Spleen (tissue), 11 donors: ENCODE data around the gene MYRF. TPM values are rescaled to one million over a fixed set of nuclear protein-coding genes. Genes with fewer than 3 reads are reported as not detected.

Experiments used
- DNase-seq: peaks from one replicate; pipeline ENCODE4 v3.0.0-alpha.2; 2020
- H3K27ac ChIP-seq, 8 donors: fragments of 200-600 bp; sonication (generic) in 7 of 8; 1 replicate in 4 of 8; 2 replicates in 4 of 8; pipeline versions ENCODE4 v1.5.0 to v1.8.0; 2016 to 2021; ENCODE audit warnings: inconsistent platforms in 4 of 8, mild to moderate bottlenecking in 4 of 8, moderate library complexity in 1 of 8
- H3K27me3 ChIP-seq, 7 donors: fragments of 200-600 bp; sonication (generic) in 6 of 7; replicated peaks in 1 of 7; 1 replicate in 4 of 7; 2 replicates in 3 of 7; pipeline versions ENCODE4 v1.5.0 to v1.8.0; 2016 to 2021; ENCODE audit warnings: inconsistent platforms in 3 of 7, mild to moderate bottlenecking in 1 of 7
- H3K36me3 ChIP-seq, 6 donors: fragments of 200-600 bp; sonication (generic) in 5 of 6; 1 replicate in 4 of 6; 2 replicates in 2 of 6; pipeline versions ENCODE4 v1.5.0 to v1.8.0; 2016 to 2021; ENCODE audit warnings: inconsistent platforms in 2 of 6
- H3K4me1 ChIP-seq, 6 donors: fragments of 200-600 bp; sonication (generic) in 5 of 6; 1 replicate in 3 of 6; 2 replicates in 3 of 6; pipeline versions ENCODE4 v1.5.0 to v1.8.0; 2016 to 2021; ENCODE audit warnings: inconsistent platforms in 3 of 6
- H3K4me3 ChIP-seq, 8 donors: fragments of 200-600 bp; sonication (generic) in 7 of 8; 1 replicate in 4 of 8; 2 replicates in 4 of 8; pipeline versions ENCODE4 v1.5.0 to v1.8.0; 2016 to 2021; ENCODE audit warnings: inconsistent platforms in 4 of 8, mild to moderate bottlenecking in 4 of 8, moderate library complexity in 2 of 8
- H3K9me3 ChIP-seq, 8 donors: fragments of 200-600 bp; sonication (generic) in 7 of 8; 1 replicate in 4 of 8; 2 replicates in 4 of 8; pipeline versions ENCODE4 v1.5.0 to v1.8.0; 2016 to 2021; ENCODE audit warnings: inconsistent platforms in 4 of 8
- POLR2A ChIP-seq, 3 donors: fragments of 450-650 bp; IDR thresholded peaks; one replicate each; pipeline ENCODE4 v1.5.1; 2017; ENCODE audit warnings: antibody characterized with exemption in 3 of 3, mild to moderate bottlenecking in 1 of 3
- POLR2AphosphoS5 ChIP-seq, 3 donors: sonication (generic); formaldehyde crosslinking; IDR thresholded peaks; one replicate each; pipeline ENCODE4 v1.5.1; 2017; ENCODE audit warnings: antibody characterized with exemption in 3 of 3
- WGBS, 5 donors: extraction: QIAGEN DNeasy Blood & Tissue Kit in 3 of 5; methylation state at CpG; one replicate each; pipeline versions ENCODE4 v1.1.5 to v1.1.7; 2013 to 2018; 5-methylcytosine and 5-hydroxymethylcytosine counted together
- intact Hi-C: fragments of 100-400 bp; cut with DNase I; formaldehyde crosslinking; loops from one replicate; pipeline ENCODE4 v1.15.0; 2023; ENCODE audit warnings: low total_unique reads
- polyA plus RNA-seq, 3 donors: library from polyadenylated mRNA; stranded (reverse); fragments of 200-250 nt; gene quantifications; one replicate each; pipeline ENCODE4 v1.2.1, GENCODE V29; 2013
- total RNA-seq, 7 donors: library from RNA; depleted of rRNA in 3 of 7; stranded (reverse); fragments of >200 nt in 3 of 7; fragmentation: NEBNext Ultra II Directional in 4 of 7; extraction: Animal tissue kit (Norgen Biotek cat#: 25700) in 4 of 7; gene quantifications; one replicate each; pipeline versions ENCODE4 v1.1.0 to v1.2.1, GENCODE V29; 2016 to 2021
- TF ChIP-seq, protein P1 (sequence below), 11 experiments: fragments of 200-600 bp in 7 of 11; fragments of 450-650 bp in 4 of 11; sonication (generic) in 4 of 11; IDR thresholded peaks in 8 of 11; conservative IDR thresholded peaks in 3 of 11; 1 replicate in 7 of 11; 2 replicates in 4 of 11; pipeline versions ENCODE4 v1.4.0 to v1.8.0; 2016 to 2021; ENCODE audit warnings: antibody characterized with exemption in 11 of 11, inconsistent platforms in 4 of 11, mild to moderate bottlenecking in 1 of 11
- donor health status: healthy with polysubstance abuse.
- donor health status: DM: no; HTN: no; CAD: no; lungs with moderate emphysema.
- donor health status: DM: no; HTN: no; CAD: no.
- donor health status: Bipolar disorder and iron deficiency.
- donor health status: healthy.
- donor health status: DM: no; HTN: no; CAD: no.
- donor health status: DM: yes; HTN: yes; CAD: no.

MYRF gene
- total and polyA plus RNA-seq, 10 donors = 0.15 to 1.5 (median 0.55) TPM

DNA sequence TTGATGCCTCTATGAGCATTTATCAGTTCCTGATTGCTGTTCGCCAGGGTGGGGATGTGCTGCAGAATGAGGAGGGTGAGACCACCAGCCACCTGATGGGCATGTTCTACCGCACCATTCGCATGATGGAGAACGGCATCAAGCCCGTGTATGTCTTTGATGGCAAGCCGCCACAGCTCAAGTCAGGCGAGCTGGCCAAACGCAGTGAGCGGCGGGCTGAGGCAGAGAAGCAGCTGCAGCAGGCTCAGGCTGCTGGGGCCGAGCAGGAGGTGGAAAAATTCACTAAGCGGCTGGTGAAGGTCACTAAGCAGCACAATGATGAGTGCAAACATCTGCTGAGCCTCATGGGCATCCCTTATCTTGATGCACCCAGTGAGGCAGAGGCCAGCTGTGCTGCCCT is 43.0 kb downstream of the MYRF start:
- TF ChIP-seq POLR2AphosphoS5 (IDR thresholded peaks at IDR 0.05) = no peak
- no peak for TF ChIP-seq POLR2A (IDR thresholded peaks at IDR 0.05)
- TF ChIP-seq, protein P1, sequence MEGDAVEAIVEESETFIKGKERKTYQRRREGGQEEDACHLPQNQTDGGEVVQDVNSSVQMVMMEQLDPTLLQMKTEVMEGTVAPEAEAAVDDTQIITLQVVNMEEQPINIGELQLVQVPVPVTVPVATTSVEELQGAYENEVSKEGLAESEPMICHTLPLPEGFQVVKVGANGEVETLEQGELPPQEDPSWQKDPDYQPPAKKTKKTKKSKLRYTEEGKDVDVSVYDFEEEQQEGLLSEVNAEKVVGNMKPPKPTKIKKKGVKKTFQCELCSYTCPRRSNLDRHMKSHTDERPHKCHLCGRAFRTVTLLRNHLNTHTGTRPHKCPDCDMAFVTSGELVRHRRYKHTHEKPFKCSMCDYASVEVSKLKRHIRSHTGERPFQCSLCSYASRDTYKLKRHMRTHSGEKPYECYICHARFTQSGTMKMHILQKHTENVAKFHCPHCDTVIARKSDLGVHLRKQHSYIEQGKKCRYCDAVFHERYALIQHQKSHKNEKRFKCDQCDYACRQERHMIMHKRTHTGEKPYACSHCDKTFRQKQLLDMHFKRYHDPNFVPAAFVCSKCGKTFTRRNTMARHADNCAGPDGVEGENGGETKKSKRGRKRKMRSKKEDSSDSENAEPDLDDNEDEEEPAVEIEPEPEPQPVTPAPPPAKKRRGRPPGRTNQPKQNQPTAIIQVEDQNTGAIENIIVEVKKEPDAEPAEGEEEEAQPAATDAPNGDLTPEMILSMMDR (IDR thresholded peaks at IDR 0.05 in 8 of 11, conservative IDR thresholded peaks at IDR 0.05 in 3 of 11) = no peak
- H3K4me3 ChIP-seq = no peak overlapping the region
- H3K27me3 ChIP-seq = no peaks in the 10 kb centered on the region
- no peaks in the 10 kb centered on the region for H3K9me3 ChIP-seq
- H3K27ac ChIP-seq = no peak overlapping the region
- peaks cover 0 to 26% (median 8%) of the 10 kb centered on the region in 6 donors for H3K36me3 ChIP-seq
- peaks cover 10 to 60% (median 33%) of the 10 kb centered on the region in 6 donors for H3K4me1 ChIP-seq
- DNase-seq = peak; percentile 58
- intact Hi-C loops = loop anchor here (5.0 to 10.0 kb wide), 3 partner anchors 99 to 312 kb away; partner anchors contain the start of gene FADS3
- 82 to 92% (median 88%) methylated on average over 6 to 12 of the region's 12 CpGs for whole genome bisulfite sequencing, 5 donors

DNA sequence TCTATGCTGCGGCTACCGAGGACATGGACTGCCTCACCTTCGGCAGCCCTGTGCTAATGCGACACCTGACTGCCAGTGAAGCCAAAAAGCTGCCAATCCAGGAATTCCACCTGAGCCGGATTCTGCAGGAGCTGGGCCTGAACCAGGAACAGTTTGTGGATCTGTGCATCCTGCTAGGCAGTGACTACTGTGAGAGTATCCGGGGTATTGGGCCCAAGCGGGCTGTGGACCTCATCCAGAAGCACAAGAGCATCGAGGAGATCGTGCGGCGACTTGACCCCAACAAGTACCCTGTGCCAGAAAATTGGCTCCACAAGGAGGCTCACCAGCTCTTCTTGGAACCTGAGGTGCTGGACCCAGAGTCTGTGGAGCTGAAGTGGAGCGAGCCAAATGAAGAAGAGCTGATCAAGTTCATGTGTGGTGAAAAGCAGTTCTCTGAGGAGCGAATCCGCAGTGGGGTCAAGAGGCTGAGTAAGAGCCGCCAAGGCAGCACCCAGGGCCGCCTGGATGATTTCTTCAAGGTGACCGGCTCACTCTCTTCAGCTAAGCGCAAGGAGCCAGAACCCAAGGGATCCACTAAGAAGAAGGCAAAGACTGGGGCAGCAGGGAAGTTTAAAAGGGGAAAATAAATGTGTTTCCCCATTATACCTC is 43.6 kb downstream of the MYRF start:
- Histone ChIP-seq H3K4me1 (peaks cover 10 to 55% (median 30%) of the 10 kb centered on the region in 6 donors), H3K27ac (no peak overlapping the region), H3K9me3 (no peaks in the 10 kb centered on the region), H3K27me3 (no peaks in the 10 kb centered on the region), H3K36me3 (peaks cover 0 to 25% (median 8%) of the 10 kb centered on the region in 6 donors), H3K4me3 (no peak overlapping the region)
- 93 to 96% (median 94%) methylated on average over 14 to 18 of the region's 18 CpGs for WGBS, 5 donors
- DNase-seq = no peak
- intact Hi-C loops = loop anchor here (5.0 to 10.0 kb wide), 3 partner anchors 99 to 311 kb away; partner anchors contain the start of gene FADS3
- TF ChIP-seq, protein P1 (IDR thresholded peaks at IDR 0.05 in 8 of 11, conservative IDR thresholded peaks at IDR 0.05 in 3 of 11) = no peak
- TF ChIP-seq POLR2AphosphoS5 (IDR thresholded peaks at IDR 0.05) = no peak

DNA sequence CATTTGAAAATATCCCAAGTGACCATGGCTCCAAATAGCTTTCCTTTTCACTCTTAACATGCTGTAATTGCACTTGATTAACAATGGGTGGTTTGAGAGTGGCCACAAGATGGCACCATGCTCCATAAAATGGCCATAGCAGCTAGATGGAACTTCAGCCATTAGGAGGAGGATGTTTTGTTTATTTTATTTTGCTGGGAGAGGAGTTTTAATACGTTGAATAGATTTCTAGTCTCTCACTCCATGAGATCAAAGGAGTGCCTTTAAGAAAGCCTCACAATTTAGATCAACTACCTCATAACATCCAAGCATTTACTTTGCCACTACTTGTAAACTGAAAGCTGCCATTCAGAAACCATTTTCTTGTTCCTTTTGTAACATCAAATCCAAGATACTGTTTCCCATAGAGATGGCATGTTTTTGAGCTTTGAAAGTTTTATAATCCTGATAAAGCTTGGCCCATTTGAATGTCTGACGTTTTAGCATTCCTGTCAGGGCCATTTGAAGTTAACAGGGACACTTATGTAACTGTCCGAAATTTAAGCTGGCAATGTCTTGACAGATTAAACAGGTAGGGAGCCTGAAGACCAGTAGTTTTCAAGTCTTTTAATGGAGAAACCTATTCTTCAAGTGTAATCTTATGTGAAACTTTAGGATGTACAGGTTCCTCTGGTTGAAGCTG is 45.0 kb downstream of the MYRF start:
- peaks cover 0 to 38% (median 8%) of the 10 kb centered on the region in 6 donors for H3K36me3 ChIP-seq
- TF ChIP-seq POLR2AphosphoS5 (IDR thresholded peaks at IDR 0.05) = no peak
- TF ChIP-seq, protein P1 (IDR thresholded peaks at IDR 0.05 in 8 of 11, conservative IDR thresholded peaks at IDR 0.05 in 3 of 11) = peak; percentile 77 to 93 (median 85)
- peak overlapping the region in 1 of 8 donors; percentile 18 for H3K27ac ChIP-seq
- H3K4me1 ChIP-seq = peaks cover 4 to 43% (median 20%) of the 10 kb centered on the region in 6 donors
- intact Hi-C loops = loop anchor here (5.0 to 10.0 kb wide), 3 partner anchors 97 to 310 kb away; partner anchors contain the start of gene FADS3
- DNase-seq = peak; percentile 76
- no peaks in the 10 kb centered on the region for H3K9me3 ChIP-seq
- H3K27me3 ChIP-seq = no peaks in the 10 kb centered on the region
- 36 to 55% (median 51%) methylated on average over 3 of the region's 3 CpGs for WGBS, 5 donors
- H3K4me3 ChIP-seq = no peak overlapping the region
